ENCODE measurements around the gene ZCCHC13. TPM values are rescaled to one million over a fixed set of nuclear protein-coding genes. Genes with fewer than 3 reads are reported as not detected.
A peak's percentile ranks its signal among the peaks of the same experiment; 100 is the strongest.

ZCCHC13 gene
- polyA plus RNA-seq, 2 of the 4 experiments (the other 2 are of a cell fraction), result not detected

GRCh38 chrX:74286950-74287740 is 16.8 kb upstream of the ZCCHC13 start:
- POLR2A ChIA-PET, result interaction anchor here (0.9 kb wide), 1 partner anchor 11 kb away, joined by 3 read pairs; no protein-coding TSS in a partner anchor
- peak in 1 of 2 experiments; percentile 28 for DNase-seq (ENCODE audit: low read depth in 1 of 2, low spot score in 1 of 2)
- no peak for FAIRE-seq
- peaks cover 11% of the 10 kb centered on the region; the same call in 2 of the 3 replicates for H3K9me3 ChIP-seq
- peaks cover 24% of the 10 kb centered on the region; the same call in 2 of the 3 replicates for H3K4me1 ChIP-seq
- WGBS (ENCODE audit: missing lambda C conversion rate), result 93% methylated on average over 5 of the region's 5 CpGs
- no peak overlapping the region for H3K27ac ChIP-seq
- CTCF ChIA-PET, result no interaction called here
- ATAC-seq, result no peak
- no peak overlapping the region for H3K4me2 ChIP-seq
- no peak overlapping the region for H3K4me3 ChIP-seq
- no peak for TF ChIP-seq FOSL2 (IDR thresholded peaks at IDR 0.05)
- TF ChIP-seq FOSL2 (CRISPR knock-in tag; IDR thresholded peaks at IDR 0.05), result peak; percentile 74
- TF ChIP-seq ZC3H11A (IDR thresholded peaks at IDR 0.05), result no peak

- Histone ChIP-seq H3K4me2 (peak overlapping the region; percentile 79), H3K9me3 (peaks cover 11% of the 10 kb centered on the region; the same call in 2 of the 3 replicates), H3K4me1 (peaks cover 2% of the 10 kb centered on the region; the same call in 1 of the 3 replicates), H3K4me3 (peak overlapping the region; percentile 66), H3K27ac (peak overlapping the region; percentile 95 to 99)
- peak in 1 of 2 experiments; percentile 3; a peak in 1 of 6 replicates for ATAC-seq
- POLR2A ChIA-PET, result interaction anchor here (0.9 to 1.9 kb wide), 7 partner anchors 9 to 129 kb away, joined by 3 to 10 read pairs (median 6); no protein-coding TSS in a partner anchor
- CTCF ChIA-PET, result interaction anchor here (1.0 to 3.0 kb wide), 2 partner anchors 12 to 51 kb away, joined by 3 to 9 read pairs; no protein-coding TSS in a partner anchor
- TF ChIP-seq CHD2 (IDR thresholded peaks at IDR 0.05; ENCODE audit: low read length, partially characterized antibody), result no peak
- TF ChIP-seq EP300 (IDR thresholded peaks at IDR 0.05), result no peak
- TF ChIP-seq BCL3 (IDR thresholded peaks at IDR 0.05), result no peak
- TF ChIP-seq ZSCAN20 (CRISPR knock-in tag; IDR thresholded peaks at IDR 0.05), result no peak
- no peak for TF ChIP-seq SREBF2 (IDR thresholded peaks at IDR 0.05)
- no peak for TF ChIP-seq ATOH8 (CRISPR knock-in tag; IDR thresholded peaks at IDR 0.05; ENCODE audit: low read depth)
- no peak for TF ChIP-seq E2F6 (IDR thresholded peaks at IDR 0.05; ENCODE audit: borderline replicate concordance, low read depth)
- no peak for TF ChIP-seq HOXB13 (CRISPR knock-in tag; IDR thresholded peaks at IDR 0.05; ENCODE audit: low read depth)
- TF ChIP-seq BHLHE40 (IDR thresholded peaks at IDR 0.05; ENCODE audit: low read depth, low read length), result no peak
- TF ChIP-seq KDM5A (IDR thresholded peaks at IDR 0.05), result no peak
- TF ChIP-seq POLR2A (IDR thresholded peaks at IDR 0.05; ENCODE audit: low read length), result no peak
- no peak for TF ChIP-seq ZFP36 (IDR thresholded peaks at IDR 0.05; ENCODE audit: borderline replicate concordance, partially characterized antibody)
- TF ChIP-seq HOXB5 (CRISPR knock-in tag; IDR thresholded peaks at IDR 0.05), result no peak
- 5% methylated on average over 6 of the region's 6 CpGs for WGBS (ENCODE audit: missing lambda C conversion rate)
- DNase-seq (ENCODE audit: low read depth in 1 of 2, low spot score in 1 of 2), result no peak
- FAIRE-seq, result no peak
Measured at GRCh38 chrX:74291577-74291963, 12.4 kb upstream of the ZCCHC13 start.

GRCh38 chrX:74291964-74292807 is 11.8 kb upstream of the ZCCHC13 start:
- Histone ChIP-seq H3K4me1 (no peaks in the 10 kb centered on the region; the same call in 2 of the 3 replicates), H3K27ac (peak overlapping the region; percentile 95 to 99), H3K4me2 (peak overlapping the region; percentile 82), H3K9me3 (peaks cover 10% of the 10 kb centered on the region; the same call in 2 of the 3 replicates), H3K4me3 (peak overlapping the region; percentile 66)
- 1% methylated on average over 30 of the region's 42 CpGs for WGBS (ENCODE audit: missing lambda C conversion rate)
- no peak for FAIRE-seq
- ChIA-PET POLR2A (interaction anchor here (0.5 to 1.9 kb wide), 11 partner anchors 10 to 1079 kb away, joined by 3 to 10 read pairs (median 6); no protein-coding TSS in a partner anchor), CTCF (interaction anchor here (1.0 to 3.0 kb wide), 3 partner anchors 13 to 51 kb away, joined by 3 to 9 read pairs (median 3); no protein-coding TSS in a partner anchor)
- ATAC-seq, result peak; percentile 95 to 96
- peak; percentile 77 to 95 for DNase-seq (ENCODE audit: low read depth in 1 of 2, low spot score in 1 of 2)
- 0 out of 2 replicates have a peak, but pooled peaks have one; percentile 9 for TF ChIP-seq NFE2L2 (conservative IDR thresholded peaks at IDR 0.05; ENCODE audit: low read length)
- TF ChIP-seq MAFK (IDR thresholded peaks at IDR 0.05; ENCODE audit: partially characterized antibody), result peak; percentile 90
- TF ChIP-seq RCOR1 (IDR thresholded peaks at IDR 0.05; ENCODE audit: low read depth, low read length), result no peak
- no peak for TF ChIP-seq ESRRA (IDR thresholded peaks at IDR 0.05; ENCODE audit: borderline replicate concordance, low read length)
- TF ChIP-seq BCL3 (IDR thresholded peaks at IDR 0.05), result peak; percentile 30; the same call in 1 of the 3 replicates
- TF ChIP-seq POLR2A (IDR thresholded peaks at IDR 0.05; ENCODE audit: low read length), result peak; percentile 75
- TF ChIP-seq RAD21 (conservative IDR thresholded peaks at IDR 0.05 in 1 of 2, IDR thresholded peaks at IDR 0.05 in 1 of 2), result peak; percentile 25 to 43; a peak in 3 of 5 replicates
- peak; percentile 36 to 69; a peak in 3 of 4 replicates for TF ChIP-seq CEBPB (IDR thresholded peaks at IDR 0.05)
- no peak for TF ChIP-seq CHD4 (IDR thresholded peaks at IDR 0.05; ENCODE audit: borderline replicate concordance)
- TF ChIP-seq ATOH8 (CRISPR knock-in tag; IDR thresholded peaks at IDR 0.05; ENCODE audit: low read depth), result no peak
- peak; percentile 44 to 68; a peak in 3 of 5 replicates for TF ChIP-seq JUN (IDR thresholded peaks at IDR 0.05)
- TF ChIP-seq FOXS1 (CRISPR knock-in tag; IDR thresholded peaks at IDR 0.05), result no peak
- TF ChIP-seq ZC3H11A (IDR thresholded peaks at IDR 0.05), result no peak

Data from A549 (cell line).